DND-41 (cell line): Measurements from ENCODE around the gene RSPO3.

Source experiments
- ATAC-seq: fragments of 200-7000 bp; cut with Tn5 transposase; 3 replicates; pipeline ENCODE4 v1.9.1; 2021; ENCODE audit warnings: low read depth; ENCODE audit not compliant: insufficient read depth
- DNase-seq: peaks from one replicate; pipeline ENCODE4 v3.0.0-alpha.2; 2020
- H2AFZ ChIP-seq: 2 replicates; pipeline ENCODE4 v1.6.0; 2012; ENCODE audit warnings: low read depth, low read length
- H3K27ac ChIP-seq: 2 replicates; pipeline ENCODE4 v1.5.1; 2012; ENCODE audit warnings: low read length, inconsistent platforms
- H3K27me3 ChIP-seq: fragments of 200-600 bp; sonication (generic); 2 replicates; pipeline ENCODE4 v1.6.0; 2012; ENCODE audit warnings: low read length, mild to moderate bottlenecking, inconsistent platforms; ENCODE audit not compliant: insufficient read depth, poor library complexity
- H3K36me3 ChIP-seq: 2 replicates; pipeline ENCODE4 v1.5.1; 2012; ENCODE audit warnings: low read length, inconsistent platforms; ENCODE audit not compliant: insufficient read depth
- H3K4me1 ChIP-seq: 2 replicates; pipeline ENCODE4 v1.5.1; 2012; ENCODE audit warnings: mild to moderate bottlenecking, low read length; ENCODE audit not compliant: insufficient read depth
- H3K4me2 ChIP-seq: 2 replicates; pipeline ENCODE4 v1.6.0; 2012; ENCODE audit warnings: mild to moderate bottlenecking, moderate library complexity, low read length, inconsistent platforms; ENCODE audit not compliant: insufficient read depth
- H3K4me3 ChIP-seq, 2 experiments: fragments of 200-600 bp in 1 of 2; shearing (Covaris generic) in 1 of 2; 2 replicates each; pipeline ENCODE4 v1.5.1; 2012 to 2016; ENCODE audit warnings: inconsistent platforms in 2 of 2, low read length in 2 of 2, mild to moderate bottlenecking in 2 of 2, low read depth in 1 of 2, moderate library complexity in 1 of 2
- H3K79me2 ChIP-seq: 2 replicates; pipeline ENCODE4 v1.6.0; 2012; ENCODE audit warnings: low read length, inconsistent platforms; ENCODE audit not compliant: insufficient read depth
- H3K9ac ChIP-seq: 2 replicates; pipeline ENCODE4 v1.6.0; 2012; ENCODE audit warnings: low read depth, mild to moderate bottlenecking, inconsistent platforms, low read length, moderate library complexity
- H3K9me3 ChIP-seq: 2 replicates; pipeline ENCODE4 v1.5.1; 2012; ENCODE audit warnings: low read length, moderate library complexity, mild to moderate bottlenecking, inconsistent platforms; ENCODE audit not compliant: insufficient read depth, severe bottlenecking
- H4K20me1 ChIP-seq: 2 replicates; pipeline ENCODE4 v1.6.0; 2012; ENCODE audit warnings: low read length; ENCODE audit not compliant: insufficient read depth
- CTCF ChIP-seq: IDR thresholded peaks from 2 replicates; pipeline ENCODE4 v1.5.1; 2012; ENCODE audit warnings: borderline replicate concordance, low read length, moderate library complexity, mild to moderate bottlenecking; ENCODE audit not compliant: poor library complexity, severe bottlenecking; ENCODE audit errors: extremely low read depth
- EZH2 ChIP-seq: IDR thresholded peaks from 3 replicates; pipeline ENCODE4 v1.6.1; 2012; ENCODE audit warnings: borderline replicate concordance, low read depth, mild to moderate bottlenecking, moderate library complexity, low read length, inconsistent platforms; ENCODE audit not compliant: severe bottlenecking

The RSPO3 gene

GRCh38 chr6:127199470-127199869 lies 81.0 kb downstream of the RSPO3 start:
- Histone ChIP-seq H3K4me3 (no peak overlapping the region), H3K9me3 (no peaks in the 10 kb centered on the region), H3K4me2 (no peak overlapping the region), H4K20me1 (no peaks in the 10 kb centered on the region), H3K36me3 (no peaks in the 10 kb centered on the region), H3K4me1 (no peaks in the 10 kb centered on the region), H3K9ac (no peak overlapping the region), H3K27ac (no peak overlapping the region), H3K27me3 (no peaks in the 10 kb centered on the region), H2AFZ (no peak overlapping the region), H3K79me2 (no peaks in the 10 kb centered on the region)
- ATAC-seq = no peak
- TF ChIP-seq EZH2 (no peak), CTCF (no peak)
- no peak for DNase-seq

- ATAC-seq (no peak), DNase-seq (no peak)
- H3K27me3 ChIP-seq = no peaks in the 10 kb centered on the region
- H2AFZ ChIP-seq = no peak overlapping the region
- H3K4me1 ChIP-seq = no peaks in the 10 kb centered on the region
- H3K79me2 ChIP-seq = no peaks in the 10 kb centered on the region
- no peaks in the 10 kb centered on the region for H4K20me1 ChIP-seq
- H3K9me3 ChIP-seq = no peaks in the 10 kb centered on the region
- H3K9ac ChIP-seq = no peak overlapping the region
- H3K36me3 ChIP-seq = no peaks in the 10 kb centered on the region
- H3K27ac ChIP-seq = no peak overlapping the region
- H3K4me3 ChIP-seq = no peak overlapping the region
- TF ChIP-seq CTCF (no peak), EZH2 (no peak)
- no peak overlapping the region for H3K4me2 ChIP-seq
Measured at GRCh38 chr6:127200114-127200513, 81.6 kb downstream of the RSPO3 start.

- ATAC-seq (no peak), DNase-seq (no peak)
- Histone ChIP-seq H3K4me3 (no peak overlapping the region), H3K9ac (no peak overlapping the region), H3K27me3 (no peaks in the 10 kb centered on the region), H3K27ac (no peak overlapping the region), H3K4me1 (no peaks in the 10 kb centered on the region), H3K4me2 (no peak overlapping the region), H3K36me3 (no peaks in the 10 kb centered on the region), H4K20me1 (no peaks in the 10 kb centered on the region), H3K9me3 (no peaks in the 10 kb centered on the region), H2AFZ (no peak overlapping the region), H3K79me2 (no peaks in the 10 kb centered on the region)
- TF ChIP-seq CTCF = no peak
Measured at GRCh38 chr6:127201321-127201720, 82.8 kb downstream of the RSPO3 start.

- H3K27me3 ChIP-seq = no peaks in the 10 kb centered on the region
Measured at GRCh38 chr6:127202676-127203075, 84.2 kb downstream of the RSPO3 start.

More at GRCh38 chr6:127202676-127203075, 84.2 kb downstream of the RSPO3 start:
- H2AFZ ChIP-seq = no peak overlapping the region
- H3K9ac ChIP-seq = no peak overlapping the region
- H3K27ac ChIP-seq = no peak overlapping the region
- H3K4me1 ChIP-seq = no peaks in the 10 kb centered on the region
- H3K4me2 ChIP-seq = no peak overlapping the region
- H3K36me3 ChIP-seq = no peaks in the 10 kb centered on the region
- H4K20me1 ChIP-seq = no peaks in the 10 kb centered on the region
- no peaks in the 10 kb centered on the region for H3K79me2 ChIP-seq
- DNase-seq (no peak), ATAC-seq (no peak)
- no peak for TF ChIP-seq EZH2
- TF ChIP-seq CTCF = no peak
- no peak overlapping the region for H3K4me3 ChIP-seq
- no peaks in the 10 kb centered on the region for H3K9me3 ChIP-seq
